ENCODE data around the gene MRTFA. TPM values are rescaled to one million over a fixed set of nuclear protein-coding genes. Genes with fewer than 3 reads are reported as not detected.

Gene MRTFA
- total and polyA plus RNA-seq, 9 of the 15 experiments (the other 6 are each of a cell fraction or from before 2014, with no cell fraction given): 0.84 to 21.1 (median 3.7) TPM

GRCh38 chr22:40654522-40655167 is 18.1 kb upstream of the MRTFA start (continued):
- TF ChIP-seq, protein P1, sequence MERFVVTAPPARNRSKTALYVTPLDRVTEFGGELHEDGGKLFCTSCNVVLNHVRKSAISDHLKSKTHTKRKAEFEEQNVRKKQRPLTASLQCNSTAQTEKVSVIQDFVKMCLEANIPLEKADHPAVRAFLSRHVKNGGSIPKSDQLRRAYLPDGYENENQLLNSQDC (CRISPR knock-in tag; IDR thresholded peaks at IDR 0.05): no peak
- TF ChIP-seq HMG20A (CRISPR knock-in tag; conservative IDR thresholded peaks at IDR 0.05) (no peak), CUX1 (CRISPR knock-in tag; IDR thresholded peaks at IDR 0.05) (no peak), ZNF124 (CRISPR knock-in tag; IDR thresholded peaks at IDR 0.05) (no peak), KDM1A (IDR thresholded peaks at IDR 0.05) (peak; percentile 37 to 60; a peak in 2 of 4 replicates), BHLHE40 (IDR thresholded peaks at IDR 0.05; ENCODE audit: low read length) (peak; percentile 92), MTA1 (IDR thresholded peaks at IDR 0.05; ENCODE audit: borderline replicate concordance) (0 out of 2 replicates have a peak, but pooled peaks have one; percentile 24), LCOR (CRISPR knock-in tag; IDR thresholded peaks at IDR 0.05) (no peak), BDP1 (IDR thresholded peaks at IDR 0.05; ENCODE audit: insufficient read depth, insufficient read length) (no peak), ZNF408 (CRISPR knock-in tag; IDR thresholded peaks at IDR 0.05; ENCODE audit: low read depth) (no peak), MTF1 (CRISPR knock-in tag; IDR thresholded peaks at IDR 0.05; ENCODE audit: borderline replicate concordance) (no peak), MEIS2 (IDR thresholded peaks at IDR 0.05; ENCODE audit: partially characterized antibody) (peak; percentile 81), KLF1 (tag; IDR thresholded peaks at IDR 0.05) (no peak), ZC3H11A (IDR thresholded peaks at IDR 0.05; ENCODE audit: low read depth, low read length) (no peak), SMARCC2 (IDR thresholded peaks at IDR 0.05; ENCODE audit: low read depth) (no peak), RBM22 (IDR thresholded peaks at IDR 0.05; ENCODE audit: low read depth, low read length, poor library complexity, severe bottlenecking) (no peak)
- TF ChIP-seq, protein P2, sequence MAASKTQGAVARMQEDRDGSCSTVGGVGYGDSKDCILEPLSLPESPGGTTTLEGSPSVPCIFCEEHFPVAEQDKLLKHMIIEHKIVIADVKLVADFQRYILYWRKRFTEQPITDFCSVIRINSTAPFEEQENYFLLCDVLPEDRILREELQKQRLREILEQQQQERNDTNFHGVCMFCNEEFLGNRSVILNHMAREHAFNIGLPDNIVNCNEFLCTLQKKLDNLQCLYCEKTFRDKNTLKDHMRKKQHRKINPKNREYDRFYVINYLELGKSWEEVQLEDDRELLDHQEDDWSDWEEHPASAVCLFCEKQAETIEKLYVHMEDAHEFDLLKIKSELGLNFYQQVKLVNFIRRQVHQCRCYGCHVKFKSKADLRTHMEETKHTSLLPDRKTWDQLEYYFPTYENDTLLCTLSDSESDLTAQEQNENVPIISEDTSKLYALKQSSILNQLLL (CRISPR knock-in tag; IDR thresholded peaks at IDR 0.05; ENCODE audit: borderline replicate concordance): no peak
- TF ChIP-seq, protein P3, sequence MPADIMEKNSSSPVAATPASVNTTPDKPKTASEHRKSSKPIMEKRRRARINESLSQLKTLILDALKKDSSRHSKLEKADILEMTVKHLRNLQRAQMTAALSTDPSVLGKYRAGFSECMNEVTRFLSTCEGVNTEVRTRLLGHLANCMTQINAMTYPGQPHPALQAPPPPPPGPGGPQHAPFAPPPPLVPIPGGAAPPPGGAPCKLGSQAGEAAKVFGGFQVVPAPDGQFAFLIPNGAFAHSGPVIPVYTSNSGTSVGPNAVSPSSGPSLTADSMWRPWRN (IDR thresholded peaks at IDR 0.05; ENCODE audit: low read depth): no peak
- TF ChIP-seq, protein P4, sequence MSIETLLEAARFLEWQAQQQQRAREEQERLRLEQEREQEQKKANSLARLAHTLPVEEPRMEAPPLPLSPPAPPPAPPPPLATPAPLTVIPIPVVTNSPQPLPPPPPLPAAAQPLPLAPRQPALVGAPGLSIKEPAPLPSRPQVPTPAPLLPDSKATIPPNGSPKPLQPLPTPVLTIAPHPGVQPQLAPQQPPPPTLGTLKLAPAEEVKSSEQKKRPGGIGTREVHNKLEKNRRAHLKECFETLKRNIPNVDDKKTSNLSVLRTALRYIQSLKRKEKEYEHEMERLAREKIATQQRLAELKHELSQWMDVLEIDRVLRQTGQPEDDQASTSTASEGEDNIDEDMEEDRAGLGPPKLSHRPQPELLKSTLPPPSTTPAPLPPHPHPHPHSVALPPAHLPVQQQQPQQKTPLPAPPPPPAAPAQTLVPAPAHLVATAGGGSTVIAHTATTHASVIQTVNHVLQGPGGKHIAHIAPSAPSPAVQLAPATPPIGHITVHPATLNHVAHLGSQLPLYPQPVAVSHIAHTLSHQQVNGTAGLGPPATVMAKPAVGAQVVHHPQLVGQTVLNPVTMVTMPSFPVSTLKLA (conservative IDR thresholded peaks at IDR 0.05): no peak
